Cardiac muscle cell (in vitro differentiated cells and primary cell): ENCODE data around the gene OR2G6. TPM values are rescaled to one million over a fixed set of nuclear protein-coding genes. Genes with fewer than 3 reads are reported as not detected.
"Not testable (repeated sequence)": the region's sequence is repeated elsewhere in the genome, so short reads cannot be mapped to it uniquely, and the experiment has no call there.

Experiments
- DNase-seq, 2 donors: peaks; one replicate each; pipeline versions ENCODE4 v3.0.0 to v3.0.0-alpha.2; 2010 to 2017; ENCODE audit warnings: low read depth in 1 of 2, low spot score in 1 of 2
- H3K27ac ChIP-seq: fragments of 200-600 bp; sonication (generic); 2 replicates; pipeline ENCODE4 v1.5.1; 2016
- H3K27me3 ChIP-seq: fragments of 200-600 bp; sonication (generic); 2 replicates; pipeline ENCODE4 v1.6.0; 2016; ENCODE audit warnings: control low read depth
- H3K36me3 ChIP-seq: fragments of 200-600 bp; sonication (generic); 2 replicates; pipeline ENCODE4 v1.5.1; 2016; ENCODE audit warnings: control low read depth
- H3K4me1 ChIP-seq: fragments of 200-600 bp; sonication (generic); 2 replicates; pipeline ENCODE4 v1.8.1; 2017; ENCODE audit warnings: low read depth, mild to moderate bottlenecking, mixed run types
- H3K4me3 ChIP-seq: fragments of 200-600 bp; sonication (generic); 2 replicates; pipeline ENCODE4 v1.5.1; 2016; ENCODE audit warnings: mild to moderate bottlenecking
- H3K9me3 ChIP-seq: fragments of 200-600 bp; sonication (generic); 2 replicates; pipeline ENCODE4 v1.5.1; 2017; ENCODE audit warnings: low read depth, mild to moderate bottlenecking, control low read depth
- CTCF ChIP-seq: IDR thresholded peaks from 2 replicates; pipeline ENCODE4 v1.5.1; 2012; ENCODE audit warnings: low read depth, mild to moderate bottlenecking, low read length
- polyA plus RNA-seq: library from polyadenylated mRNA; unstranded; fragments of >200 nt; fragmentation: Nextera tagmentation; extraction: Ambion mirVana; gene quantifications from 2 replicates; pipeline ENCODE4 v1.2.1, GENCODE V29; 2016
- total RNA-seq: library from RNA; depleted of rRNA; stranded (reverse); fragments of >200 nt; gene quantifications from 2 replicates; pipeline ENCODE4 v1.2.3, GENCODE V29; 2016

The OR2G6 gene
- total RNA-seq = not detected in 2 replicates
- polyA plus RNA-seq = not detected in 2 replicates

DNA sequence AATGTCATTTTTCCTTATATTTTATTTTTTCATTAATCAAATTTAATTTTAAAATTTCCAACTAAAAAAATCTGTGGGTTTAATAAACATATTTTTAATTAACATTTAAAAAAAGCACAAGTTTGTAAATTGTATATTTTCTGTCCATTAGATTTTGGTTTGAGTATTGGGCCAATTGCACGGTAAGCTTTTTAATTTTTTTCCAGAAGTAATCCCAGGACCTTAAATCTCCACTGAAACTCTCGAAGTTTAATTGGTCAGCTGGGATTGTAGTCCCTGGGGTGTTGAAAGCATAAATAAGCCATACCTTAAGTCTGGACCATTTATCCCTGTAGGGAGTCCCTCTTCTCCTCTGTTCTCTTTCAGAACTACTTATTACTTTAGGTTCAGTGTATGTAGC, at the start of gene OR2G6:
Gene OR2G6 (plus strand): TSS at position 301 of the 400 bp plus-strand sequence. CDS start 13,574 bp downstream, outside the sequence.
- H3K27me3 ChIP-seq, H3K36me3 ChIP-seq, H3K4me1 ChIP-seq, H3K4me3 ChIP-seq, H3K27ac ChIP-seq, H3K9me3 ChIP-seq, DNase-seq: not testable (repeated sequence)

DNA sequence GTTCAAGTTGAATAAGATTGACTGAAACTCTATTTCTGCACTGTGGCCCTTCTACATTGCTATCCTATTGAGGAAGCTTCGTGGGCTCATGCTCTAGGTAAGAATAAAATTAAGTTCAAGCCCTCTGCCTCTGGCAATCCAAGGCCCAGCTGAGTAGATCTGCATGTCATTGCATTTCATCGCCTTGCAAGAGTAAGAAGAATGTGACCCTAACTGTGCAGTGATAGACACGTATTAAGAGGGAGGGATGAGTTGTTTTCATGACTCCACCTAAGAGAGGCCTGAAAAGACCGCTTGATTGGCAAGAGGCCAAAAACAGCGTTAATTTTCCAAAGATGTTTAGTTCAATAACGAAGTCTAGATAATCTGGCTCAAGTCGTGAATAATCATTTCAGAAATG, 48.8 kb upstream of the OR2G6 start:
- not testable (repeated sequence) for DNase-seq, H3K27me3 ChIP-seq, H3K4me1 ChIP-seq, H3K9me3 ChIP-seq, H3K36me3 ChIP-seq, H3K27ac ChIP-seq, H3K4me3 ChIP-seq

- no peaks in the 10 kb centered on the region for H3K9me3 ChIP-seq
- no peak for DNase-seq
These were observed 36.7 kb upstream of the OR2G6 start for GRCh38 chr1:248471154-248471553.

GRCh38 chr1:248472111-248472510, 35.8 kb upstream of the OR2G6 start:
- H3K27ac ChIP-seq, H3K9me3 ChIP-seq, DNase-seq, H3K27me3 ChIP-seq, H3K36me3 ChIP-seq, H3K4me1 ChIP-seq, H3K4me3 ChIP-seq: not testable (repeated sequence)

More at GRCh38 chr1:248471154-248471553, 36.7 kb upstream of the OR2G6 start:
- H3K27me3 ChIP-seq = no peaks in the 10 kb centered on the region
- TF ChIP-seq CTCF = no peak
- no peak overlapping the region for H3K27ac ChIP-seq
- H3K36me3 ChIP-seq = no peaks in the 10 kb centered on the region
- no peak overlapping the region for H3K4me3 ChIP-seq
- no peaks in the 10 kb centered on the region for H3K4me1 ChIP-seq

DNA sequence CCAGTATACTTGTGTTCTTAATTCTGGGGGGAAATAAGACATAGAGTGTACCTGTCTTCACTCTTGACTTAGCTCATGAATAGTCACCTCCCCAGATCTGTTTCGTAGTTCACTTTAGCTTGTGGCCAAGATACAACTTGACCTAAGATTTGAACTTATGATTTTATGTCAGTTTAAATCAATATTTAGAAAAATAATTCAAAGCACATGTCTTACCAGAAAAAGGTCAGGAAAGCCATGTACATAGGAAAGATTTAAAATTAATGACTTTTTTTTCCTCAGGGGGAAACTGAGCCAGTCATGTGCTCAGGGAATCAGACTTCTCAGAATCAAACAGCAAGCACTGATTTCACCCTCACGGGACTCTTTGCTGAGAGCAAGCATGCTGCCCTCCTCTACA, 34.8 kb upstream of the OR2G6 start, which contains the start of gene OR2T3:
Gene OR2T3 (plus strand): TSS at position 301 of the 400 bp plus-strand sequence. CDS start 0 bp downstream, at position 301.
- H3K27ac ChIP-seq, H3K9me3 ChIP-seq, DNase-seq, H3K4me3 ChIP-seq, H3K27me3 ChIP-seq, H3K4me1 ChIP-seq, H3K36me3 ChIP-seq: not testable (repeated sequence)

DNA sequence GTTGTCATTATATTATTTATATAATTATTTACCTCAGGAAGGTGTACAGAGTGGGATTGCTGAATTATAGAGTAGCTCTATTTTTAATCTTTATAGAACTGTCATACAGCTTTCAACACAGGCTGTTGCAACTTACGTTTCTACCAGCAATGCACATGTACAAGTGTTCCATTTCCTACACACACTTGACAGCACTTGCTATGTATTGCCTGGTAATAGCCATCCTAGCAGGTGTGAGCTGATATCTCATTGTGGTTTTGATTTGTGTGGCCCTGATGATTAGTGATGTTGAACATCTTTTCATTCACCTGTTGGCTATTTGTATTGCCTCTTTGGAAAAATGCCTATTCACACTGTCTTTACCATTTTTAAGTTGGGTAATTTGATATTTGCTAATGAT, 32.2 kb upstream of the OR2G6 start:
- not testable (repeated sequence) for H3K4me3 ChIP-seq, DNase-seq, H3K27me3 ChIP-seq

DNA sequence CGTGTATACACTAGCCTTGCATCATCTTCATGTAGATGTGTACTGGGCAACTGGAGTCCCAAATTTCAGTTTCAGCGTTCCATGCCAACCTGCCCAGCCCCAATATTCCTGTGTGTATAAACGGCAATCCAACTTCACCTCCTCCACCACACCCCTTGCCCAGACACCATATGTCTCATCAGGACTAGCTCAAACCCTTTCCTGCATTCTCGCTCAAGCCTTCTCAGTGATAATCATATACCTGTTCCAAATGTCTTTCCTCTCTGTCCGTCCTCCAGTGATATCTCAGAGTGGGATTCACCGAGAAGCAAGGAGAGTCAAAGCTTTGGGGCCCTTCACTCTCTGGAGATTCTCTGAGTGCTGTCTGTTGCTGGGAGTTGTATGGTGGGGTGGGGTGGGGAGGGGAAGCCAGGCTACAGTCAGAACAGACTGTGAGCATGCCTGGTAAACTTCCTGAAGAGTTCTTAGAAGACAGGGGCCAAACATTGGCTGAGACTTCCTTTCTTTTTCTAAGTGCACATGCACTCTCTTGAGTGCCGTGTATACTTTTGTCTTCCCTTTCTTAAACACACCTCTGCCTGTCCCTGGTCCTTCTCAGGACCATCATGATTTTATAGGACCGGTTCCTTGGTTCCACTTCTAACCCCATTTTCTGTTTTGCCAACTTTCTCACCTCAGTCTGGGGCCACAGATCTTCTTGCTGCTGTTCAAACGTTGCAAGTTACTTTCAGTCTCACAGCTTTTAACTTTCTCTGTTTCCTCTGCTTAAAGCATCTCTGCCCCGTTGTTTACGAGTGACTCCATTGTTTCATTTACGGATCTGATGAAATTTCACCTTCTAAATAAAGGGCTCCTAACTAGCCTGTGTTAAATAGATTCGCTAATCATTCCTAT, 25.9 kb upstream of the OR2G6 start:
- H3K4me3 ChIP-seq, H3K27me3 ChIP-seq, DNase-seq, H3K27ac ChIP-seq, H3K4me1 ChIP-seq, H3K9me3 ChIP-seq, H3K36me3 ChIP-seq: not testable (repeated sequence)

More for the DNA sequence above, 32.2 kb upstream of the OR2G6 start:
- not testable (repeated sequence) for H3K36me3 ChIP-seq, H3K27ac ChIP-seq, H3K9me3 ChIP-seq, H3K4me1 ChIP-seq

- H3K4me3 ChIP-seq, DNase-seq, H3K9me3 ChIP-seq, H3K27me3 ChIP-seq, H3K36me3 ChIP-seq, H3K4me1 ChIP-seq, H3K27ac ChIP-seq: not testable (repeated sequence)
These were observed 19.6 kb upstream of the OR2G6 start, which contains the start of gene OR2T5 for GRCh38 chr1:248488289-248488688. OR2T5 (plus strand) TSS chr1:248488589; CDS start chr1:248488589, 0 bp downstream.

GRCh38 chr1:248496661-248497060, 11.2 kb upstream of the OR2G6 start:
- H3K4me1 ChIP-seq, H3K27me3 ChIP-seq, H3K4me3 ChIP-seq, H3K9me3 ChIP-seq, H3K27ac ChIP-seq, H3K36me3 ChIP-seq, DNase-seq: not testable (repeated sequence)

- not testable (repeated sequence) for H3K4me3 ChIP-seq, H3K36me3 ChIP-seq, DNase-seq, H3K4me1 ChIP-seq, H3K27ac ChIP-seq, H3K9me3 ChIP-seq, H3K27me3 ChIP-seq
These were observed 7.4 kb upstream of the OR2G6 start for GRCh38 chr1:248500305-248501035.

GRCh38 chr1:248510217-248510616, 2.3 kb downstream of the OR2G6 start:
- H3K36me3 ChIP-seq, H3K27me3 ChIP-seq, H3K27ac ChIP-seq, H3K9me3 ChIP-seq, DNase-seq, H3K4me3 ChIP-seq, H3K4me1 ChIP-seq: not testable (repeated sequence)
